GM19239 (cell line): ENCODE measurements around the gene HMGN3.
"Not testable (repeated sequence)": the region's sequence is repeated elsewhere in the genome, so short reads cannot be mapped to it uniquely, and the experiment has no call there.

Source experiments
- DNase-seq: peaks from one replicate; pipeline ENCODE4 v3.0.0; 2011; ENCODE audit warnings: low spot score; ENCODE audit not compliant: insufficient read length
- FAIRE-seq: peaks from 2 replicates; lab custom pipeline; 2011; peaks lifted over from hg19 to GRCh38; lab: Jason Lieb, UNC

Gene HMGN3

GRCh38 chr6:79234150-79235022 is at the start of gene HMGN3:
TSS of gene HMGN3 (minus strand) at chr6:79234682.
- peak; percentile 50 for DNase-seq
- peak; percentile 86 for FAIRE-seq

- DNase-seq: no peak
- no peak for FAIRE-seq
Measured at GRCh38 chr6:79280756-79281155, 46.3 kb upstream of the HMGN3 start.

GRCh38 chr6:79277109-79277508 is 42.6 kb upstream of the HMGN3 start:
- DNase-seq (no peak), FAIRE-seq (no peak)

GRCh38 chr6:79269877-79270276 is 35.4 kb upstream of the HMGN3 start:
- DNase-seq (no peak), FAIRE-seq (no peak)

GRCh38 chr6:79267128-79267527 is 32.6 kb upstream of the HMGN3 start:
- FAIRE-seq (no peak), DNase-seq (no peak)

- no peak for DNase-seq
- FAIRE-seq: no peak
Measured at GRCh38 chr6:79266051-79266450, 31.6 kb upstream of the HMGN3 start.

- DNase-seq (no peak), FAIRE-seq (no peak)
Measured at GRCh38 chr6:79263359-79263758, 28.9 kb upstream of the HMGN3 start.

GRCh38 chr6:79261666-79262065 is 27.2 kb upstream of the HMGN3 start:
- no peak for FAIRE-seq
- DNase-seq: no peak

- FAIRE-seq (no peak), DNase-seq (no peak)
Measured at GRCh38 chr6:79260772-79261171, 26.3 kb upstream of the HMGN3 start.

GRCh38 chr6:79257381-79258205 is 23.1 kb upstream of the HMGN3 start:
- DNase-seq: no peak

GRCh38 chr6:79256770-79257169 is 22.3 kb upstream of the HMGN3 start:
- DNase-seq, FAIRE-seq: not testable (repeated sequence)

More at GRCh38 chr6:79257381-79258205, 23.1 kb upstream of the HMGN3 start:
- no peak for FAIRE-seq

GRCh38 chr6:79255086-79255485 is 20.6 kb upstream of the HMGN3 start:
- not testable (repeated sequence) for FAIRE-seq, DNase-seq

GRCh38 chr6:79250559-79250958 is 16.1 kb upstream of the HMGN3 start:
- no peak for DNase-seq
- FAIRE-seq: peak; percentile 14

- DNase-seq (no peak), FAIRE-seq (peak; percentile 11)
Measured at GRCh38 chr6:79250107-79250514, 15.6 kb upstream of the HMGN3 start.

- DNase-seq: no peak
- no peak for FAIRE-seq
Measured at GRCh38 chr6:79249136-79249535, 14.7 kb upstream of the HMGN3 start.

GRCh38 chr6:79246891-79247290 is 12.4 kb upstream of the HMGN3 start:
- DNase-seq (peak; percentile 10), FAIRE-seq (peak; percentile 82)

- FAIRE-seq (no peak), DNase-seq (no peak)
Measured at GRCh38 chr6:79241228-79241627, 6.7 kb upstream of the HMGN3 start.

- FAIRE-seq: no peak
- DNase-seq: no peak
Measured at GRCh38 chr6:79240509-79240908, 6.0 kb upstream of the HMGN3 start.

- FAIRE-seq (peak; percentile 93), DNase-seq (no peak)
Measured at GRCh38 chr6:79239536-79240168, 5.2 kb upstream of the HMGN3 start.

- FAIRE-seq (peak; percentile 37), DNase-seq (no peak)
Measured at GRCh38 chr6:79238919-79239318, 4.4 kb upstream of the HMGN3 start.

GRCh38 chr6:79236711-79237110 is 2.2 kb upstream of the HMGN3 start:
- DNase-seq: no peak
- FAIRE-seq: no peak
